GM12892 (cell line): ENCODE results near the gene CELF1.

Experiments used
- POLR2A ChIP-seq: IDR thresholded peaks from 2 replicates; pipeline ENCODE4 v1.6.1; 2011; ENCODE audit warnings: low read depth, low read length, control low read depth
- POLR2AphosphoS5 ChIP-seq: IDR thresholded peaks from 2 replicates; pipeline ENCODE4 v1.6.1; 2011; ENCODE audit warnings: low read depth, low read length, control low read depth
- TAF1 ChIP-seq: IDR thresholded peaks from 2 replicates; pipeline ENCODE4 v1.6.1; 2011; ENCODE audit warnings: low read depth, mild to moderate bottlenecking, control low read depth, low read length, borderline replicate concordance

DNA sequence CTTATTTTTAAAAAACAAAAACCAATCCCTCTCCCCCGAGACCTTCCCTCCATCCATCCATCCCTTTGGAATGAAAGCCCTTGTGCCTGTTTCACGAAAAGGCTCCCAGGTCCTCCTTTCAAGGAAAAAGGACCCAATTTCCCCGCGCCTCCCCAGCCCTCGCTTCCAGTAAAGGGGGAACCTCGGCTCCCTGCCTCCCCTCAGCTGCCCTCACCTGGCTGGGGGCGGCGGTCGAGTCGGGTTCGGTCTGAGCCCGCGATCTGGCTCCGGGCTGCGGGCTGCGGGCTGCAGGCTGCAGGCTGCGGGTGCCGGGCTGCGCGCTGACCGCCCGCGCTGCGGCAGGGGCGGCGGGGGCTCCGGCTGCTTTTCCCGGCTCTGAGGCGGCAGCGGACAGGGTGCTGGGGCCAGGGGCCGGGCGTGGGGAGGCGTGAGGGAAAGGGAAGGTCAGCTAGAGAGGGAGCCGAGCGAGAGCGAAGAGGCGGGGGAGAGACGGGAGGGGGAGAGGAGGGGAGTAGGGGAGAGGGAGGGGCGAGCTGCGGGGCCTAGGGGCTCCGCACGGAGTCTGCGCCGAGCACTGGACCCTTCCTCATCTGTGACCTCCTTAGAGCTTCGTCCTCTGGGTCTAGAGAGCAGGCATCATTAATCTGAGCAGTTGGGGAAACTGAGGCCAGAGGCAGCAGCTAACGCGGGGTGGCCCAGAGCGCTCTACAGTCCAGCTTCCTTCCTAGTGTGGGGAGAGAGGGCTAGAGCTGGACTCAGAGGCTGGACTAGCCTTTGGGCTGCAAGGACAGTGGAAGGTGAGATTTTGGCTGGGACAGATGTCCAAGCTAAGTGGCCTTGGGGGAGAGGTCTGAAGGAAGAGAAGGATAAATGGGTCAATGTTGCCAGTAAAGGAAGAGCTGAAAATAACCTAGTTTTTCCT lies 41.3 kb upstream of the CELF1 start, which contains the start of gene C1QTNF4:
- TF ChIP-seq POLR2AphosphoS5 (no peak), POLR2A (no peak), TAF1 (no peak)
